Measurements from ENCODE around the gene RNF26.

DNA sequence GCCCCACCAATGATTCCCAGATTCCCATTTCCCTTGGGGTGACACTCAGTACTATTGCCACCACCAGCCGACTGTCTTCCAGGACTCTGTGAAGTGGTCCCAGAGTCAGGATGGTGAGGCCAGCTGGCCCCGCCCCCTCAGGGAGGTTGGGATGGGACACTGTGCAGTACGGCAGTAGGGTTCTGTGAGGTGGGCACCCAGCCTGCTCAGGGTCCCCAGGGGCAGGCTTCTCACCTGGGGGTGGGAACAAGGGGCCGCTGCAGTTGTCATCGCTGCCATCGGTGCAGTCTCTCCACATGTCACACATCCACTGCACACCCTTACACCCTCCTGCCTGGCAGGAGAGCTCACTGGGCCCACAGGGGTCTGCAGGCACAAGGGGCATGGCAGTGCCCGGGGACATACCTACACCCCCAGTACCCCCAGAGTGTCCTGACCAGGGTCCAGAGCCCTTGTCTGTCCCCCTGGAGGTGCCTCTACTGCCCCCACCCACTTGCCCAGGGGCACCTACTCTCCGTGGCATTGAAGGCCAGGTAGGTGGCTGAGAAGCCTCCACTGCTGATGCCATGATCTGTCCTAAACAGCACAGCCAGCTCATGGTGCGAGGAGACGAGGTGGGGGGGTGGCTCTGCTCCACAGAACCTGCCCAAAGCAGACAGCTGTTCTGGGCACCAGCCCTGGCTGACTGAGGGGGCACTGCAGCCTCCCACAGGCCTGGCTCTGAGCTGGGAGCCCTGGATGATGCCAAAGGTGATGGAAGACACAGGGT is 8.2 kb downstream of the RNF26 start:
- TF ChIP-seq CTCF (IDR thresholded peaks at IDR 0.05) (no peak), ZFX (IDR thresholded peaks at IDR 0.05; ENCODE audit: borderline replicate concordance) (no peak)
